22Rv1 (cell line): ENCODE results near the gene TRPM3.

Source experiments
- ZFX ChIP-seq: fragments of 450-650 bp; IDR thresholded peaks from 2 replicates; pipeline ENCODE4 v1.6.1; 2017; ENCODE audit warnings: antibody characterized with exemption, borderline replicate concordance
- TF ChIP-seq, protein P1 (sequence below): fragments of 450-650 bp; IDR thresholded peaks from 2 replicates; pipeline ENCODE4 v1.5.1; 2017; ENCODE audit warnings: mild to moderate bottlenecking

DNA sequence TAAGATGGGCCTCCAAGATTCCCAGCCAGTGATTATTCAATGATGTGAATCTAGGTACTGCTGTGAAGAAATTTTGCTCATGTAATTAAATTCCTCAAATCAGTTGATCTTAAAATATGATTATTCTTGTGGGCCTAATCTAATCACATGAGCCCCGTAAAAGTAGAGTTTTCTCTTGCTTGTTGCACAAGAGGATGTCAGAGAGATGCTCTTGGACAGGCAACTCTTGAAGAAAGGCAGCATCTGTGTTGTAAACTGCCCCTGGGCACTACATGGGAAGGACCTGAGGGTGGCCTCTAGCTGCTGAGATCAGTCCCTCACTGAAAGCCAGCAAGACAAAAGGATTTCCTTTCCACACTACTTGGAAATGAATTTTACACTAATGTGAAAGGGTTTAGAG is 132.9 kb downstream of the TRPM3 start:
- TF ChIP-seq, protein P1, sequence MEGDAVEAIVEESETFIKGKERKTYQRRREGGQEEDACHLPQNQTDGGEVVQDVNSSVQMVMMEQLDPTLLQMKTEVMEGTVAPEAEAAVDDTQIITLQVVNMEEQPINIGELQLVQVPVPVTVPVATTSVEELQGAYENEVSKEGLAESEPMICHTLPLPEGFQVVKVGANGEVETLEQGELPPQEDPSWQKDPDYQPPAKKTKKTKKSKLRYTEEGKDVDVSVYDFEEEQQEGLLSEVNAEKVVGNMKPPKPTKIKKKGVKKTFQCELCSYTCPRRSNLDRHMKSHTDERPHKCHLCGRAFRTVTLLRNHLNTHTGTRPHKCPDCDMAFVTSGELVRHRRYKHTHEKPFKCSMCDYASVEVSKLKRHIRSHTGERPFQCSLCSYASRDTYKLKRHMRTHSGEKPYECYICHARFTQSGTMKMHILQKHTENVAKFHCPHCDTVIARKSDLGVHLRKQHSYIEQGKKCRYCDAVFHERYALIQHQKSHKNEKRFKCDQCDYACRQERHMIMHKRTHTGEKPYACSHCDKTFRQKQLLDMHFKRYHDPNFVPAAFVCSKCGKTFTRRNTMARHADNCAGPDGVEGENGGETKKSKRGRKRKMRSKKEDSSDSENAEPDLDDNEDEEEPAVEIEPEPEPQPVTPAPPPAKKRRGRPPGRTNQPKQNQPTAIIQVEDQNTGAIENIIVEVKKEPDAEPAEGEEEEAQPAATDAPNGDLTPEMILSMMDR = no peak
- TF ChIP-seq ZFX = no peak
